ENCODE measurements around the gene SLC25A36. TPM values are rescaled to one million over a fixed set of nuclear protein-coding genes. Genes with fewer than 3 reads are reported as not detected.

The SLC25A36 gene
- total and polyA plus RNA-seq, 4 donors, result 23.7 to 68.7 (median 42.0) TPM

DNA sequence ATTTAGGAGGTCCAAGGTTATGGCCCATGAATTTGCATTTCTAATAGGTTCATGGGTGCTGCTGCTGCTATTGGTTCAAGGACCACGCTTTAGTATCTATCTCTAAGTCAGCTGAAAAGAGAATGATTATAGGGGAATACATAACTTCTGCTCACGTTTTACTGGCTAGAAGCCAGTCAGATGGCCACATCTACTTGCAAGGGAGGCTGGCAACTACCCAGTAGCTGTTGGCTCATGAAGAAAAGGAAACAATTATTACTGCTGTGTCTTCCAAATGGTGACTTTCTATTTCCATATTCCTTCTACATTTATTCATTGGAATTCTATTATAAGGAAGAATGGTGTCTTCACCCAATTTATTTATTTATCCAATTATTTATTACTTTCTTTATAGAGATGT is 54.2 kb downstream of the SLC25A36 start:
- no peaks in the 10 kb centered on the region for H3K36me3 ChIP-seq (ENCODE audit: control insufficient read depth in 1 of 2, insufficient read depth in 2 of 2, low read length in 1 of 2)
- ATAC-seq (ENCODE audit: low FRiP score), result no peak
- H3K27me3 ChIP-seq (ENCODE audit: control insufficient read depth in 1 of 2, insufficient read depth in 2 of 2, low read length in 1 of 2), result no peaks in the 10 kb centered on the region
- H3K4me3 ChIP-seq (ENCODE audit: low read length in 2 of 2), result no peak overlapping the region
- intact Hi-C loops (cut with DNase I), result no loop called here
- WGBS, 2 donors, result 39 to 47% methylated on average over 2 of the region's 2 CpGs
- H3K4me1 ChIP-seq (ENCODE audit: control insufficient read depth in 1 of 2, insufficient read depth in 2 of 2, low read length in 2 of 2), result no peaks in the 10 kb centered on the region
- no peak overlapping the region for H3K27ac ChIP-seq (ENCODE audit: low read depth in 1 of 2, low read length in 2 of 2)
- H3K9me3 ChIP-seq (ENCODE audit: control insufficient read depth, low read length), result no peaks in the 10 kb centered on the region
- DNase-seq, result no peak

DNA sequence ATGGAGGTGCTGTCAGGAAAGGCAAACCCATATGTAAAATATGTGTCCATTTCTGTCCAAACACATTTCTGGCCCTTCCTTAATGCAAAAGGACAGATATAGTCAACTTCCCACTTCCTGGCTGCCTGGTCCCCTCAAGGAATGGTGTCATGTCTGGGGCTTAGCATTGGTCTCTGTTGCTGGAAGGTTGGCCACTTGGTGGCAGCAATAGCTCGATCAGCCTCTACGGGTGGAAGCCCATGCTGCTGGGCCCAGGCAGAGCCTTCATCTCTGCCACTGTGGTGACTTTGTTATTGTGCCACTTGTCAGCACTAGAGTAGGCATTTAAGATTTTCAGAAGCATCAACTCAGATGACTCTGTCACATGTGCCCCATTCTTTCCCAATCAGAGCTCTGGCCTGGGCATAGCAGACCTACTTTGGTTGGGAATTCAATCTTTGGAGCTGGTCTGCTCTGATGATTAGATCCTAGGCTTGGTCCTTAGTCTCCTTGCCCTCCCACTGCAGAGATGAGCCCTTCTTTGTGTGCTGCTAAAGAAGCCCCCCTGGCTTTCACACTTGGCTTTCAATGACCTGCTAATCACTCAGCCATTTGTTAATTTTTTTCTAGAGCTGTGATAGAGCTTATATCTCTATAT is 58.5 kb downstream of the SLC25A36 start:
- intact Hi-C loops (cut with DNase I), result loop anchor here (1.0 kb wide), 1 partner anchor 192 kb away; no protein-coding TSS in a partner anchor
- peak; percentile 85 for ATAC-seq (ENCODE audit: low FRiP score)

DNA sequence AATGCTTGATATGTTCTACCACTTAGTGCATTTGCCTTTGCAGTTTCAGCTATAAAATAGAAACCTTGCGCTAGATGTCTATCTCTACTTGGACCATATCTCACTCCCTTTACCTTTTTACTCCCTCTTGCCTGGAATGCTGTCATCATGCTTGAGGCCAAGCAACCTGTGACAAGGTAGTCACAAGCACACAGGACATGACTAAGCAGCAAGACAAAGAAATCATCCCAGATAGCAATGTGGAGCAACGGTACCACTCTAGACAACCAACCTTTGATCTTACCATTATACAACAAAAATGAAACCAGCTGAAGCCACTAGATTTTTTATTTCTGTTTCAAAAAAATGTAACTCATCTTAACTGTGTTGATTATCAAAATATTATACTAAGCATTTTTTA is 59.0 kb downstream of the SLC25A36 start:
- Histone ChIP-seq H3K36me3 (ENCODE audit: control insufficient read depth in 1 of 2, insufficient read depth in 2 of 2, low read length in 1 of 2) (no peaks in the 10 kb centered on the region), H3K9me3 (ENCODE audit: control insufficient read depth, low read length) (no peaks in the 10 kb centered on the region), H3K27me3 (ENCODE audit: control insufficient read depth in 1 of 2, insufficient read depth in 2 of 2, low read length in 1 of 2) (no peaks in the 10 kb centered on the region), H3K27ac (ENCODE audit: low read depth in 1 of 2, low read length in 2 of 2) (no peak overlapping the region), H3K4me1 (ENCODE audit: control insufficient read depth in 1 of 2, insufficient read depth in 2 of 2, low read length in 2 of 2) (no peaks in the 10 kb centered on the region), H3K4me3 (ENCODE audit: low read length in 2 of 2) (no peak overlapping the region)
- no peak for DNase-seq
- no peak for ATAC-seq (ENCODE audit: low FRiP score)
- 91 to 97% methylated on average over 2 of the region's 2 CpGs for WGBS, 2 donors
- intact Hi-C loops (cut with DNase I), result loop anchor here (1.0 kb wide), 1 partner anchor 192 kb away; no protein-coding TSS in a partner anchor

More for the DNA sequence above, 58.5 kb downstream of the SLC25A36 start:
- no peaks in the 10 kb centered on the region for H3K27me3 ChIP-seq (ENCODE audit: control insufficient read depth in 1 of 2, insufficient read depth in 2 of 2, low read length in 1 of 2)
- DNase-seq, result peak; percentile 78 to 86
- H3K36me3 ChIP-seq (ENCODE audit: control insufficient read depth in 1 of 2, insufficient read depth in 2 of 2, low read length in 1 of 2), result no peaks in the 10 kb centered on the region
- no peak overlapping the region for H3K4me3 ChIP-seq (ENCODE audit: low read length in 2 of 2)
- H3K27ac ChIP-seq (ENCODE audit: low read depth in 1 of 2, low read length in 2 of 2), result no peak overlapping the region
- no peaks in the 10 kb centered on the region for H3K9me3 ChIP-seq (ENCODE audit: control insufficient read depth, low read length)
- H3K4me1 ChIP-seq (ENCODE audit: control insufficient read depth in 1 of 2, insufficient read depth in 2 of 2, low read length in 2 of 2), result no peaks in the 10 kb centered on the region
- WGBS, 2 donors, result 6 to 7% methylated on average over 2 of the region's 2 CpGs

DNA sequence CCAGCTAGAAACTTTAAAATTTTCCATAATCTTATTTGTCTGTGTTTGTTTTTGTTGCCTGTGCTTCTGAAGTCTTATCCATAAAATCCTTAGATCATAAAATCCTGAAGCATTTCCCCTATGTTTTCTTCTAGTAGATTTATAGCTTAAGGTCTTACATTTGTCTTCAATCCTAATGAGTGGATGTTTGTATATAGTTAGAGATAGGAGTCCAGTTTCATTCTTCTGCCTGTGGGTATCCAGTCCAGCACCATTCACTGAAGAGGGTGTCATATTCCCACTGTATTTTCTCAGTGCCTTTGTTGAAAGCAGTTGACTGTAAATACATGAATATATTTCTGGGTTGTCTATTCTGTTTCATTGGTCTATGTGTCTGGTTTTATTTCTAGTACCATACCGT is 64.7 kb downstream of the SLC25A36 start:
- no peak overlapping the region for H3K27ac ChIP-seq (ENCODE audit: low read depth in 1 of 2, low read length in 2 of 2)
- no peak overlapping the region for H3K4me3 ChIP-seq (ENCODE audit: low read length in 2 of 2)
- intact Hi-C loops (cut with DNase I), result no loop called here
- ATAC-seq (ENCODE audit: low FRiP score), result no peak
- no peak for DNase-seq
- H3K36me3 ChIP-seq (ENCODE audit: control insufficient read depth in 1 of 2, insufficient read depth in 2 of 2, low read length in 1 of 2), result no peaks in the 10 kb centered on the region
- H3K4me1 ChIP-seq (ENCODE audit: control insufficient read depth in 1 of 2, insufficient read depth in 2 of 2, low read length in 2 of 2), result no peaks in the 10 kb centered on the region
- H3K27me3 ChIP-seq (ENCODE audit: control insufficient read depth in 1 of 2, insufficient read depth in 2 of 2, low read length in 1 of 2), result no peaks in the 10 kb centered on the region
- H3K9me3 ChIP-seq (ENCODE audit: control insufficient read depth, low read length), result no peaks in the 10 kb centered on the region
- 93 to 97% methylated on average over 1 of the region's 1 CpG for WGBS, 2 donors

DNA sequence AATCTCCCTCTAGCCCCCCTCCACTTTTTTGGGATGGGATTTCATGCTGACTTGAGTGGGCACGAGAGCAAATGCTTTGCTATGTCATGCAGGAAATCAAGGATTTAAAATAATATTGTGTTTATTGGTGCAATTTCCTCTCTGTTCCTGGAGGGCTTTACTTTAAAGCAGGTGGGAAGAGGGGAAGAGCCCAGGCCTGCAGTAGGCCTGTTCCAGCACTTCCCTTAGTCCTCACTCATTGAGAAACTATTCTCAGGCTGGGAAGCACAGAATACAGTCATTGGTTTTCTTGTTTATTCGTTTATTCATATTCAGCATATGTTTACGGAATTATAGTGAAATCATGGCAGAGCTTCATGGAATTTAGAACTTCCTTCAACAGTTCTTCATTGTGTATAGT is 67.9 kb downstream of the SLC25A36 start:
- Histone ChIP-seq H3K27me3 (ENCODE audit: control insufficient read depth in 1 of 2, insufficient read depth in 2 of 2, low read length in 1 of 2) (no peaks in the 10 kb centered on the region), H3K4me3 (ENCODE audit: low read length in 2 of 2) (no peak overlapping the region), H3K4me1 (ENCODE audit: control insufficient read depth in 1 of 2, insufficient read depth in 2 of 2, low read length in 2 of 2) (no peaks in the 10 kb centered on the region), H3K36me3 (ENCODE audit: control insufficient read depth in 1 of 2, insufficient read depth in 2 of 2, low read length in 1 of 2) (no peaks in the 10 kb centered on the region), H3K27ac (ENCODE audit: low read depth in 1 of 2, low read length in 2 of 2) (no peak overlapping the region), H3K9me3 (ENCODE audit: control insufficient read depth, low read length) (no peaks in the 10 kb centered on the region)
- intact Hi-C loops (cut with DNase I), result no loop called here
- 79 to 88% methylated on average over 3 of the region's 3 CpGs for WGBS, 2 donors
- no peak for ATAC-seq (ENCODE audit: low FRiP score)
- DNase-seq, result no peak

DNA sequence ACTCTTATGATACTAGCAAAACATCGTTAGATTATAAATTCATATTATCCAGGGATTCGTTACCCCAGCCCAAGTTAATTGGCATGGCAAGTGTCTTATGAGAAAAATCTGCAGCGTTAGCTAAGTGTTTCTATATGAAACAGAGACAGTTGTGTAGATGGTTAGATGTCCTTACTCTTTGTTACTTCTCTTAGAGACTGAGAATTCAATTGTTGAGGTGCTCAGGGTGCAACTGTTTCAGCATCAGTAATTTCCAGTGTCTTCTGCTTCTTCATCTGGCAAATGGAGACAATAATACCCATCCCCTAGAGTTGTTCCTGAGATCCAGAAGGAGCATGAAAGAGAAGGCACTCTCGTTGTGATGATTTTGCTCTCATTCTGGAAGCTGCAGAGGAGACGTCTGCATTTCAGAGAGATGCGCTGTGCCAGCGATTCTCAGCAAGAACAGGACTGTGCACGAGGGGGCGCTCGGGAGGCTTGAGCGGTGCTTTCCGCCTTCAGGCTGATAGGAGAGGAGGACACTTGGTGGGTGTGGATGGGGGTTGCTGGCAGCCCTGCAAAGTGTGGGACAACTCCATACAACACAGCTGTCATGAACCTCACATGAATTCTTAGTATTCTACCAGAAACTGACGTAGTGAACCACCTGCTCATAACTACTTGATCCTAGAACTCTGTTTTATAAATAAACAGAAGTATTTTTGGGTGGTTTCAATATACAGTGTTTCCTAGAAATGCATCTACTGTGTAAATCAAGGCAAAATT is 69.8 kb downstream of the SLC25A36 start:
- no peaks in the 10 kb centered on the region for H3K9me3 ChIP-seq (ENCODE audit: control insufficient read depth, low read length)
- intact Hi-C loops (cut with DNase I), result loop anchor here (1.0 to 5.0 kb wide), 3 partner anchors 94 to 181 kb away; no protein-coding TSS in a partner anchor
- no peak overlapping the region for H3K4me3 ChIP-seq (ENCODE audit: low read length in 2 of 2)
- no peaks in the 10 kb centered on the region for H3K4me1 ChIP-seq (ENCODE audit: control insufficient read depth in 1 of 2, insufficient read depth in 2 of 2, low read length in 2 of 2)
- DNase-seq, result peak; percentile 85 to 94
- H3K27me3 ChIP-seq (ENCODE audit: control insufficient read depth in 1 of 2, insufficient read depth in 2 of 2, low read length in 1 of 2), result no peaks in the 10 kb centered on the region
- 17 to 18% methylated on average over 13 of the region's 13 CpGs for WGBS, 2 donors
- H3K27ac ChIP-seq (ENCODE audit: low read depth in 1 of 2, low read length in 2 of 2), result no peak overlapping the region
- no peaks in the 10 kb centered on the region for H3K36me3 ChIP-seq (ENCODE audit: control insufficient read depth in 1 of 2, insufficient read depth in 2 of 2, low read length in 1 of 2)
- ATAC-seq (ENCODE audit: low FRiP score), result peak; percentile 83

DNA sequence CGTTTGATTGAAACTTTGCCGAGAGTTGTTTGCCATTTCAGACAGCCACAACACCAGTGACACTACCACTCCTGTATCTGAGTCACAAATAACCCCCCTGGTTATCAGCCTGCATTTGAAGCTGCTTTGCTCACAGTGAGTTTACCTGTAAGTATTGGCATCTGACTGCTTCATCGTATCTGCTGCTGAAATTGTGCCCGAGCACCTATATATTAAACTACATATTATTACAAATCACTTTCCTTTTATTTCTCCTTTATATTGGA is 70.3 kb downstream of the SLC25A36 start:
- WGBS, 2 donors, result 49 to 65% methylated on average over 4 of the region's 4 CpGs
- Histone ChIP-seq H3K4me3 (ENCODE audit: low read length in 2 of 2) (no peak overlapping the region), H3K27ac (ENCODE audit: low read depth in 1 of 2, low read length in 2 of 2) (no peak overlapping the region), H3K36me3 (ENCODE audit: control insufficient read depth in 1 of 2, insufficient read depth in 2 of 2, low read length in 1 of 2) (no peaks in the 10 kb centered on the region), H3K27me3 (ENCODE audit: control insufficient read depth in 1 of 2, insufficient read depth in 2 of 2, low read length in 1 of 2) (no peaks in the 10 kb centered on the region), H3K9me3 (ENCODE audit: control insufficient read depth, low read length) (no peaks in the 10 kb centered on the region), H3K4me1 (ENCODE audit: control insufficient read depth in 1 of 2, insufficient read depth in 2 of 2, low read length in 2 of 2) (no peaks in the 10 kb centered on the region)
- intact Hi-C loops (cut with DNase I), result loop anchor here (1.0 to 5.0 kb wide), 3 partner anchors 93 to 181 kb away; no protein-coding TSS in a partner anchor
- no peak for ATAC-seq (ENCODE audit: low FRiP score)
- no peak for DNase-seq

DNA sequence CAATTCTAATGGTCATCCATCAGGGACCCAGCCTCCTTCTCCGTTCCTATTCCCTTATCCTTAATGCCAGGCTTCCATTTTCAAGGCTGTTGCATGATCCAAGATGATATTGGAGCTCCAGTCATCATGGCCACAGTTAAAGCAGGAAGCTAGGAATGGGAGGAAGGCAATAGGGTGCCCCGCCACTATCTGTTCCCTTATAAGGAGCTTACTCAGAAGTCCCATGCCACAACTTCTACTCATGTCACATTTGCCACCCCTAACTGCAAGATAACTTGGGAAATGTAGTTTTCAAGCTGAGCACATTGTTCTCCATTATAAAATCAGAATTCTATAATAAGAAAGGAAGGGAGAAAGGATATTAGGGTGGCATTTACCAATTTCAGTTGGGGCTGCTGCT is 70.9 kb downstream of the SLC25A36 start:
- Histone ChIP-seq H3K36me3 (ENCODE audit: control insufficient read depth in 1 of 2, insufficient read depth in 2 of 2, low read length in 1 of 2) (no peaks in the 10 kb centered on the region), H3K4me1 (ENCODE audit: control insufficient read depth in 1 of 2, insufficient read depth in 2 of 2, low read length in 2 of 2) (no peaks in the 10 kb centered on the region), H3K27me3 (ENCODE audit: control insufficient read depth in 1 of 2, insufficient read depth in 2 of 2, low read length in 1 of 2) (no peaks in the 10 kb centered on the region), H3K9me3 (ENCODE audit: control insufficient read depth, low read length) (no peaks in the 10 kb centered on the region), H3K27ac (ENCODE audit: low read depth in 1 of 2, low read length in 2 of 2) (no peak overlapping the region), H3K4me3 (ENCODE audit: low read length in 2 of 2) (no peak overlapping the region)
- intact Hi-C loops (cut with DNase I), result loop anchor here in 1 of 2 donors (5.0 kb wide), 1 partner anchor 95 kb away; no protein-coding TSS in a partner anchor
- no peak for DNase-seq
- WGBS, 2 donors, result 89 to 91% methylated on average over 2 of the region's 2 CpGs
- ATAC-seq (ENCODE audit: low FRiP score), result no peak

DNA sequence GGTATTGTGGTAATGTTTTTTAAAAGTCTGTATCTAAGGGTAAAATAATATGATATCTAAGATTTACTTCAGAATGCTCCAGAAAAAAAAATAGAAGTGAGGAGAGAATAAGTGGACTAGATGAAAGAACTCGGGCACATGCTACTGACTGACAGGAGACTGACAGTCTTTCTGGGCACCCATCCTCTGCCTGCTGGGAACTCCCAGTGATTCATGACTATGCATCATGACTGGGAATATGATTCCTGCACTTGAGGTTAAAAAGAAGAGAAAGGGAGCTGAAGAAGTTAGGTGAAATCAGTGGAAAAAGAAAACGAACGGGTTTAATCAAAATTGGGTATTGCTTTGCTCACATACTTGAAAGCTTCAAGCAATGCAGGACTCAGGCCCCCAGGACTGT is 73.8 kb downstream of the SLC25A36 start:
- ATAC-seq (ENCODE audit: low FRiP score) (no peak), DNase-seq (no peak)
- Histone ChIP-seq H3K27me3 (ENCODE audit: control insufficient read depth in 1 of 2, insufficient read depth in 2 of 2, low read length in 1 of 2) (no peaks in the 10 kb centered on the region), H3K27ac (ENCODE audit: low read depth in 1 of 2, low read length in 2 of 2) (no peak overlapping the region), H3K9me3 (ENCODE audit: control insufficient read depth, low read length) (no peaks in the 10 kb centered on the region), H3K4me3 (ENCODE audit: low read length in 2 of 2) (no peak overlapping the region), H3K36me3 (ENCODE audit: control insufficient read depth in 1 of 2, insufficient read depth in 2 of 2, low read length in 1 of 2) (no peaks in the 10 kb centered on the region), H3K4me1 (ENCODE audit: control insufficient read depth in 1 of 2, insufficient read depth in 2 of 2, low read length in 2 of 2) (no peaks in the 10 kb centered on the region)
- WGBS, 2 donors, result 84 to 87% methylated on average over 3 of the region's 3 CpGs
- intact Hi-C loops (cut with DNase I), result no loop called here
